ENCODE measurements around the gene CSH1.
A peak's percentile ranks its signal among the peaks of the same experiment; 100 is the strongest.
"Not testable (repeated sequence)": the region's sequence is repeated elsewhere in the genome, so short reads cannot be mapped to it uniquely, and the experiment has no call there.

The CSH1 gene

DNA sequence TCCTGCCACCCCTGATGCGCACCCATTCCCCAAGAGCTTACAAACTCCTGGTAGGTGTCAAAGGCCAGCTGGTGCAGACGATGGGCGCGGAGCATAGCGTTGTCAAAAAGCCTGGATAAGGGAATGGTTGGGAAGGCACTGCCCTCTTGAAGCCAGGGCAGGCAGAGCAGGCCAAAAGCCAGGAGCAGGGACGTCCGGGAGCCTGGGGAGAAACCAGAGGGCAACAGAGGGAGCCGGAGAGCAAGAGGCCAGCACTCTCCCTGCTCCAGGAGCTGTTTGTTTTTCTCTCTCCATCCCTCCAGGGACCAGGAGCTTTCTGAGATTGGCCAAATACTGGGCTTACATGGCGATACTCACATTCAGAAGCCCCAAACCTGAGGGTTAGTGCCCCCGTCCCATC, 21.9 kb upstream of the CSH1 start:
- DNase-seq (ENCODE audit: low read depth): no peak
- TF ChIP-seq CTCF (IDR thresholded peaks at IDR 0.05; ENCODE audit: low read length, missing control alignments): no peak
- H3K4me3 ChIP-seq (replicated peaks; ENCODE audit: low read depth, low read length): no peak overlapping the region

- DNase-seq (ENCODE audit: low read depth): no peak
- no peak overlapping the region for H3K4me3 ChIP-seq (replicated peaks; ENCODE audit: low read depth, low read length)
- no peak for TF ChIP-seq CTCF (IDR thresholded peaks at IDR 0.05; ENCODE audit: low read length, missing control alignments)
Observed at GRCh38 chr17:63917646-63918045, 21.3 kb upstream of the CSH1 start.

- not testable (repeated sequence) for DNase-seq (ENCODE audit: low read depth); H3K4me3 ChIP-seq (replicated peaks; ENCODE audit: low read depth, low read length)
Observed at GRCh38 chr17:63917206-63917605, 20.8 kb upstream of the CSH1 start.

DNA sequence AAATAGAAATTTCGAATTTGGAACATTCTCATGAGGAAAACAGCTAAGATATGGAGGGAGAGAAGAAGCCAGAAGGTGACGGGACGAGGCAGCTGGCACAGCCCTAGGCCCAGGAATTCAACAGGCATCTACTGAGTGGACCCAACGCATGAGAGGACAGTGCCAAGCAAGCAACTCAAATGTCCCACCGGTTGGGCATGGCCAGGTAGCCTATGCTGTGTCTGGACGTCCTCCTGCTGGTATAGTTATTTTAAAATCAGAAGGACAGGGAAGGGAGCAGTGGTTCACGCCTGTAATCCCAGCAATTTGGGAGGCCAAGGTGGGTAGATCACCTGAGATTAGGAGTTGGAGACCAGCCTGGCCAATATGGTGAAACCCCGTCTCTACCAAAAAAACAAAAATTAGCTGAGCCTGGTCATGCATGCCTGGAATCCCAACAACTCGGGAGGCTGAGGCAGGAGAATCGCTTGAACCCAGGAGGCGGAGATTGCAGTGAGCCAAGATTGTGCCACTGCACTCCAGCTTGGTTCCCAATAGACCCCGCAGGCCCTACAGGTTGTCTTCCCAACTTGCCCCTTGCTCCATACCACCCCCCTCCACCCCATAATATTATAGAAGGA, 20.3 kb upstream of the CSH1 start:
- DNase-seq (ENCODE audit: low read depth): no peak
- no peak overlapping the region for H3K4me3 ChIP-seq (replicated peaks; ENCODE audit: low read depth, low read length)
- TF ChIP-seq CTCF (IDR thresholded peaks at IDR 0.05; ENCODE audit: low read length, missing control alignments): no peak

DNA sequence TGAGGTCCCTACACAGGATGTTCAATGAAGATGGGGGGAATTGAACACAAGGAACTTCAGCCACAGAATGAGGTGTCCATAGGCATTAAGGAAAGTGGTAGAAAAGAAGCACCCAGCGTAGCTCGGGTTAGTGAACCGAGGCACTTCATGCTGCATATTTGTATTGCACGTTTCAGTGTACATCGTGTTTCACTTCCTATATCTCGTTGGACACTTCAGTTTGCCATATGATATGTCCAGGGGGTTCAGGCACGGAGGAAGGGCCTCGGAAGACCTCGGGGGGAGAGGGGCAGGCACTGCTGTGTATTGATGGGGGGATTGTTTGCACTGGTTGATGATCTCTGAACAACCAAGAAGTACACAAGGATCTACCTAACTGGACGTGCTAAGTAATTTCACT, 19.4 kb upstream of the CSH1 start:
- not testable (repeated sequence) for H3K4me3 ChIP-seq (replicated peaks; ENCODE audit: low read depth, low read length)

GRCh38 chr17:63914471-63914870, 18.1 kb upstream of the CSH1 start:
- H3K4me3 ChIP-seq (replicated peaks; ENCODE audit: low read depth, low read length): no peak overlapping the region
- DNase-seq (ENCODE audit: low read depth): no peak
- TF ChIP-seq CTCF (IDR thresholded peaks at IDR 0.05; ENCODE audit: low read length, missing control alignments): no peak

More for the DNA sequence above, 19.4 kb upstream of the CSH1 start:
- not testable (repeated sequence) for DNase-seq (ENCODE audit: low read depth)

DNA sequence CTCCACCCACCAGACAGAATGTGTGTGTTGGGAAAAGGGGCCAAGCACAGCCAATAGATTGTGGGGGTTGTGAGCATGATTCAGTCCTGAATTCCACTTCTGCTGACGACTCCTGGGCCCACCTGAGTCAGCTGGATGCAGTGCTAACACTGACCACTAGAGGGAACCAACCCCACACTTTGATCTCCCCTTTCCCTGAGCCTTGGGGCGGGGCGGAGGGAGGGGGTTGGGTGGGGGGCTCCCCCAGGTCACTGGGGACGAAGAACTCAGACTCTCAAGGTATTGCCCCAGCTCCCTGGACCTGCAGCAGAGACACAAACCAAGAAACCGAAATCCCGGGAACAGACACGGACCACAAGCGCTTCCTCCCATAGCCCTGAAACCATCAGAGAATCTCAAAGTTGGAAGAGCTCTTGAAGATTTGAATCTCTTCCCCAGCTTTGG, 15.3 kb upstream of the CSH1 start:
- peak; percentile 30 for DNase-seq (ENCODE audit: low read depth)
- no peak overlapping the region for H3K4me3 ChIP-seq (replicated peaks; ENCODE audit: low read depth, low read length)
- TF ChIP-seq CTCF (IDR thresholded peaks at IDR 0.05; ENCODE audit: low read length, missing control alignments): peak; percentile 62

DNA sequence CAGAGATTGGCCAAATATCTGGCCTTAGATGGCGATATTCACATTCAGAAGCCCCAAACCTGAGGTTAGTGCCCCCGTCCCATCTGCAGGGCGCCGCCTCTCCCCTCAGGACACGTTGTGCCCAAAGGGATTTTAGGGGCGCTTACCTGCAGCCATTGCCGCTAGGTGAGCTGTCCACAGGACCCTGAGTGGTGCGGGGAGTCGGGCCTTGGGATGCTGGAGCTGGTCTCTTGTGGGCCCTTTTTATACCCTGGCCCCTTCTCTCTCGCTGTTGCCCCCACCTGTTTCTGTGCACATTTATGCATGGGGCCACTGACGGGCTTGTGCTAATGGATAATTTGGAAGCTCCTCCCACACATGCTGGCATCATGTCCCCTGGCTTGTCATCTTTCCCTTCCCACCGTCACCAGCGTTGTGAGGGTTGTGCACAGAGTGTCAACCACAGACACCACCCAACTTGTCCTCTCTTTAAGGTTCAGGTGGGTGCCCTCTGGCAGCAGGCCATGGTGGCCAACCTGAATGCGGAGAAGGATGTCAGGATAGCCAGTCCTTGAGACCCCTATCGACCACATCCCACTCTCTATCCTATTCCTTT, 14.8 kb upstream of the CSH1 start, which contains the start of gene CSHL1:
TSS of gene CSHL1 (minus strand) at position 218 of the 595 bp plus-strand sequence. CDS start at position 156, 62 bp downstream.
- H3K4me3 ChIP-seq (replicated peaks; ENCODE audit: low read depth, low read length): no peak within 1 kb of the TSS
- no peak for TF ChIP-seq CTCF (IDR thresholded peaks at IDR 0.05; ENCODE audit: low read length, missing control alignments)
- no peak for DNase-seq (ENCODE audit: low read depth)
